ENCODE data around the gene CDH4.

The CDH4 gene

DNA sequence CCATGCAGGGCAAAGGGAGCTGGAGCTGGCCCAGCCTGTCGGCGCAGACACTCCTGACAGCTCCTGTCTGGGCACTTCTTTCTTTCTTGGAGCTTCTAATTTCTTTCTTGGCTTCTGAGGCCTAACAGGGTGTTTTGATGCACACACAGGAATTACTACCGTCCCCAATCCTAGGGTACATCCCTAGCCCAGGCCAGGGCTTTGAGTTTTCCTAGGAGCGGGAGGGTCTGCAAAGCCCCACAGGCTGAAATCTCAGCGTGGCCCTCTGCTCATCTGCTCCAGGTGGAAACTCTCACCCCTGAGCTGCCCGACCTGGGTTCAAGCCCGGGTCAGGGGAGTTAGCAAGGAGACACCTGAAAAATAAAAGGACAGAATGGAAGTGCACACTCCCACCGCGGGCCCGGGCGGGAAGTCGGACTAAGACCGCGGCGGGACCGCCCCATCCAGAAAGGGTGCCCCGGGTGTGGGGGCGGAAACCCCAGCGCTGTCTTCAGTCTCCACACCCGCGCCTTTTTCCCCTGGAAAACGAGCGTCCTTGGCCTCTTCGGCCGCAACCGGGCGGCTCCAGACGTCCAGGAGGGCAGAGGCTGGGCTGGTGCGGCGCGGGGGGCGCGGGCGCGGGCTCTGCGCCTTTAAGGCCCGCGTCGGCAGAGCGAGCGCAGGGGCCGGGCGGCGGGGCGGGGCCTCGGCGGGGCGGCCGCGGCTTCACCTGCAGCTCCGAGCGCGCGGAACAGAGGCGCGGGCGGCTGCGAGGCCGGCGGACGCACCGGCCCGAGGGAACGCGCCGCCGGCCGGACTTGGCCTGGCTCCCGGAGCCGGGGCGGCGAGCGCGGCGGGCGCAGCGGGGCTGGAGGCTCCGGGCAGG is at the start of gene CDH4:
Gene CDH4 (plus strand): TSS at position 733 of the 865 bp plus-strand sequence.
- TF ChIP-seq CTCF (IDR thresholded peaks at IDR 0.05; ENCODE audit: borderline replicate concordance, control extremely low read depth, extremely low read depth, insufficient read depth, missing control alignments): no peak
- no peak for DNase-seq (ENCODE audit: low spot score)
- in situ Hi-C loops (cut with MboI; ENCODE audit: low sequenced_read_pairs, unreplicated experiment): no loop called here

DNA sequence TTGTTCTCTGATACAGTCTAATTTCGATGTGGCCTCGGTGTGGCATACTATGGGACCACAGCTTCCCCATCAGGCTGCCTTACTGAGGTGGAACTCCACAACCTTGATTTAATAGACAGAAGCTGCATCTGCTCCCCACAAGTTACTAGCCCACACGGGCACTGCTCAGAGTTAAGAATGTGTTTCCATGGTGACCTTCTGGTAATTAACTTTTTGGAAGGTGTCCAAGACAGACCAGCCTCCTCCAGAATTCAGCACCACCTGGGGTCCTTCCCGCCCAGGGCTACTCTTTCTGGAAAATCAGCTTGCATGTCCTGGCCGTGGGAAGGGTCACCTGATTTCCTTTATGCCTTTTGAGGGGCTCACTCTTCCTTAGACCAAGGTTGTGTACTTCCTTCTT is 48.7 kb upstream of the CDH4 start:
- DNase-seq (ENCODE audit: low spot score): no peak
- TF ChIP-seq CTCF (IDR thresholded peaks at IDR 0.05; ENCODE audit: borderline replicate concordance, control extremely low read depth, extremely low read depth, insufficient read depth, missing control alignments): no peak
- in situ Hi-C loops (cut with MboI; ENCODE audit: low sequenced_read_pairs, unreplicated experiment): no loop called here

DNA sequence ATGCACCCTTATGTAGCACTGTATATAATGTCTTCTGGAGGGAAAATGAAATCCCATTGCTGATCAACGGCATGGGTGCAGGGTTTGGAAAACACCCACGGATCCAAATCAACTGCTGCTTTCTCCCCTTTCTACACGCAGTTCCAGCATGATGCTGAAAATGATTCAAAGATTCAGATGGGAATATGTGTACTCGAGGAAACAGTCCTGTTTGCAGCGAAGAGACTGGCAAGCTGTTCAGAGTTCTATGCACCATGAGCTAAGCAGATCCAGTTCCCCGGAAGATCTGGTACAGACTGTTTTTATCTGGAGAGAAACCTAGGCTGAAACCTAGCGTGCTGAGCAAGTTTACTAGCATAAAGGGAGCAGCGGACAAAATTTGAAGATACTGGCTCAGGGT is 47.9 kb upstream of the CDH4 start:
- in situ Hi-C loops (cut with MboI; ENCODE audit: low sequenced_read_pairs, unreplicated experiment): no loop called here
- no peak for TF ChIP-seq CTCF (IDR thresholded peaks at IDR 0.05; ENCODE audit: borderline replicate concordance, control extremely low read depth, extremely low read depth, insufficient read depth, missing control alignments)

GRCh38 chr20:61205769-61206168 is 46.3 kb upstream of the CDH4 start:
- TF ChIP-seq CTCF (IDR thresholded peaks at IDR 0.05; ENCODE audit: borderline replicate concordance, control extremely low read depth, extremely low read depth, insufficient read depth, missing control alignments): no peak
- DNase-seq (ENCODE audit: low spot score): no peak
- in situ Hi-C loops (cut with MboI; ENCODE audit: low sequenced_read_pairs, unreplicated experiment): no loop called here

More for the DNA sequence above, 47.9 kb upstream of the CDH4 start:
- DNase-seq (ENCODE audit: low spot score): no peak

- DNase-seq (ENCODE audit: low spot score): no peak
- in situ Hi-C loops (cut with MboI; ENCODE audit: low sequenced_read_pairs, unreplicated experiment): no loop called here
- no peak for TF ChIP-seq CTCF (IDR thresholded peaks at IDR 0.05; ENCODE audit: borderline replicate concordance, control extremely low read depth, extremely low read depth, insufficient read depth, missing control alignments)
Measured at GRCh38 chr20:61210862-61211261, 41.2 kb upstream of the CDH4 start.

GRCh38 chr20:61217848-61218247 is 34.2 kb upstream of the CDH4 start:
- no peak for DNase-seq (ENCODE audit: low spot score)
- no peak for TF ChIP-seq CTCF (IDR thresholded peaks at IDR 0.05; ENCODE audit: borderline replicate concordance, control extremely low read depth, extremely low read depth, insufficient read depth, missing control alignments)
- in situ Hi-C loops (cut with MboI; ENCODE audit: low sequenced_read_pairs, unreplicated experiment): no loop called here
